GM19025 (cell line): ENCODE results near the gene TBCA.
"Not testable (repeated sequence)": the region's sequence is repeated elsewhere in the genome, so short reads cannot be mapped to it uniquely, and the experiment has no call there.

Source experiments
- ATAC-seq: cut with Tn5 transposase; IDR thresholded peaks from one replicate; pipeline ENCODE4 v1.9.1; 2021; ENCODE audit warnings: mild to moderate bottlenecking, low read depth, moderate library complexity; ENCODE audit not compliant: unreplicated experiment

Gene TBCA

DNA sequence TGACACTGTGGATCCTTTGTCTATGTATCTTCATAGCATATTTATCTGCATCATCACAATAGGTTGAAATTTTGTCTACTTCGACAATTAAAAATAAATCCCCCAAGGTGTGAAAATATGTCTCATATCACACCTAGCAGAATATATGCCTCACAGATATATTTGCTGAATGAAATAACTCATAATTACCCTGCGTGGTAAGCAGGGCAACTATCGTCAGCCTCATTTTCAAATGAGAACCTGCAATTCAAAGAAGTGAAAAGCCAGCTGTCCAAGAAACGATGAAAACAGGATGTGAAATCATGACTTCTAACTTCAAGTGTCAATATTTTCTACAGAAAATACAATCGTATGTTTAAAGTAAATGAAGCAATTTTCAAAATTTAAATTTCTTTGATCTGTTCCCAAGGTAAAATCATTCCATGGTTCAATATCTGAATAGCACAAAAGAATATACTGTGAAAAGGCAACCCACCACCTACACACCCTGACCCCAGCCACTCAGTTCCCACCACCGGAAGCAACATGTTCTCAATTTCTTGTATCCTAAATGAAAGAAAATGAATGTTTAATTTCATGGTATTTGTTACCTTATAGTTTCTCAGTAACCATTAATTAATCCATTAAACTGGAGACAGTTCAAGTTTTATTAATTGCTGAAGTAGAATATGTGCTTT is 57.1 kb downstream of the TBCA start:
- no peak for ATAC-seq

DNA sequence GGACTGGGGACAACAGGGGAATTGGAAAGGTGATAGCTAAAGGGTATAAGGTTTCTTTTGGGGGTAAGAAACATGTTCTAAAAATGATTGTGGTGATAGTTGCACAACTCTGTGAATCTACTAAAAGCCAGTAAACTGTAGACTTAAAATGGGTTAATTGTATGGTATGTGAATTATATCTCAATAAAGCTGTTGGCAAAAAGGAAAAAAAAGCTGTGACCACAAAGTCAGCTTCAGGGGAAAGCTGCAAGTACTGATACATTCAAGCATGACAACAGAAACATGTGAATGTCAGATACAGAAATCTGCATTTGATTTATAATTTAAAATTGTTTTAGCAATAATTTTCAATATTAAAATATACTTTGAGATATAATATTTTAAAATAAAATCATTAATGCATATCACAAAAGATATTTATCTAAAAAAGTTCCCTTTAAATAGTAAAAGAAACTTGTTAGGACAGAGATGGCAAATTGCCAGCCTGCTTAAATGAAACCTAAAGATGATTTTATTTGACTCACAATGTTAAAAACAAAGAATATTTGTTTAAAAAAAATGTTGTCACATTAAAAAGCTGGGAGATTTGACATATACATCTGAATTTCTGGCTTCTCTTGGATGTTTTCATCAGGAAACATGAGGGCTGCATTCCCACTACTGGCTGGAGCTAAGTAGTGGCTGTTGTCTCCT is 66.0 kb downstream of the TBCA start:
- no peak for ATAC-seq

DNA sequence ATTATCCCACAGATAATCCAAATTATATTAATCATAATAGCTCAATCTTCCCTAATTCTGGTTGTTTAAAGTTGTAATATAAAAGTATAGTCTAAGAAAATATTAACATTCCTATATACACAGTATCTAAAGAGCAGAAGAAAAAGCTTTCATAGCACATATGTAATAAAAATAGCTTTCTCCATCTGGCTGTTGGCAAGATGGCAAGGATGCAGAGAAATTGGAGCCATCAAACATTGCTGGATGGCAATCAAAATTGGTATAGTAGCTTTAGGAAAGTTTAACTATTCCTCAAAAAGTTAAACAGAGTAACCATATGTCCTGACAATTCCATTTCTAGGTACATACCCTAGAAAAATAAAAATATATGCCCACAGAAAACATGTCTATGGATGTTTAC is 66.8 kb downstream of the TBCA start:
- no peak for ATAC-seq

DNA sequence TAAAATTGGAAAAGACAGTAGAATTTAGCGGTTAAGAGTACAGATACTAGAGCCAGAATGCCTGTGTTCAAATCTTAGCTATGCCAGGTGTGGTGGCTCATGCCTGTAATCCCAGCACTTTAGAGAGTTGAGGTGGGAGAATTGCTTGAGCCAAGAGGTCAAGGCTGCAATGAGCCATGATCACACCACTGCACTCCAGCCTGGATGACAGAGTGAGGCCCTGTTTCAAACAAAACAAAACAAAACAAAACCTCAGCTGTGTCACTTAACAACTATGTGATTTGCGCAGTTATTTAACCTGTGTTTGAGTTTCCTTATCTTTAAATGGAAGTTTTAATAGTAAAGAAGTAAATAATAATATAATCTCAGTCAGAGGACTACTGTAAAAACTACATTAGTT is 68.3 kb downstream of the TBCA start:
- no peak for ATAC-seq

DNA sequence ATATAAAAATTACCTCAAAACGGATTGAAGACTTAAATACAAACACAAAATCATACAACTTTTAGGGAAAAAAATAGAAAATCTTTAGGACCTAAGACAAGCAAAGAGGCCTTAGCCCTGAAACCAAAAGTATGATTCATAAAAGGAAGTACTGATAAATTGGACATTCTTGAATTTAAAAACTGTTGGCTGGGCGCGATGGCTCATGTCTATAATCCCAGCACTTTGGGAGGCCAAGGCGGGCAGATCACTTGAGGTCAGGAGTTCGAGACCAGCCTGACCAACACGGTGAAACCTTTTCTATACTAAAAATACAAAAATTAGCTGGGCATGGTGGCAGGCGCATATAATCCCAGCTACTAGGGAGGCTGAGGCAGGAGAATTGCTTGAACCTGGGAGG is 76.6 kb downstream of the TBCA start:
- not testable (repeated sequence) for ATAC-seq

DNA sequence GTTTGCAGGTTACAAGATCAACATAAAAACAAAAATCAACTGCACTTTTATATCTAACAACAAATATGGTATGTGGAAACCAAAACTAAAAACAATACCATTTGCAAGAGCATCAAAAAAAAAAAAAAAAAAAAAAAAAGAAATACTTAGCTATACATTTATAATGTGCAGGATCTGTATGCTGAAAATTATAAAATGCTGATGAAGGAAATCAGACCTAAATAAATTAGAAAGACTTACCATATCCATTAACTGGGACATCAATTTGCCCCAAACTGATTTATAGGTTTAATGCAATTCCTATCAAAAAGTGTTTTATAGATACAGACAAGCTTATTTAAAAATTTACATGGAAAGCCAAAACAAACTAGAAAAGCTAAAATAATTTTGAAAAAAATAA is 77.2 kb downstream of the TBCA start:
- no peak for ATAC-seq

DNA sequence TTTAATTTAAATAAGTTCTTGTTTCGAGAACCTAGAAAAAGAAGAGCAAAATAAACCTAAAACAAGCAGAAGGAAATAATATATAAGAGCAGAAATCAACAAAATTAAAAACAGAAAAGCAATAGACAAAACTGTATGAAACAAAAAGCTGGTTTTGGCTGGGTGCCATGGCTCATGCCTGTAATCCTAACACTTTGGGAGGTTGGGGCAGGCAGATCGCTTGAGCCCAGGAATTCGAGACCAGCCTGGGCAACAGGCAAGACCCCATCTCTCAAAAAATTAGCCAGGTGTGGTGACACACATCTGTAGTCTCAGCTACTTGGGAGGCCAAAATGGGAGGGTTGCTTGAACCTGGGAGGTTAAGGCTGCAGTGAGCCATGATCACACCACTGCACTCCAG is 78.4 kb downstream of the TBCA start:
- ATAC-seq, result no peak

DNA sequence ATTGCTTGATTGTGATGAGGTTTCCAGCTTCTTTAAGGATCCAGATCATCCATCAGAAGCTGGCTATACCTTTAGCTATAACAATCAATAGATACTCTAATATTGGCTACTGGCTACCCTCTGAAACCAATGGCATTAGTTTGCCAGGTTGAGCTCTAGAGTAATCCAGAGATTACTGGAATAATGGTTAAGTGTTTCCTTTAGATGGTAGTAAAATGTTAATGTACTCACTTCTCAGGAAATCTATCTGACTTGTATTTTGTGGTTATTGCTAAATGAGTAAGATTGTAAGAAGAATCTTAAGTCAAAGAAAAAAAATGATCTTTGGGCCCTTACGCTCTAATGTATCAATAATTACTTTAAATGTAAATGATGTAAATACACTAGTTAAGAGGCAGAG is 80.0 kb downstream of the TBCA start:
- ATAC-seq, result no peak

DNA sequence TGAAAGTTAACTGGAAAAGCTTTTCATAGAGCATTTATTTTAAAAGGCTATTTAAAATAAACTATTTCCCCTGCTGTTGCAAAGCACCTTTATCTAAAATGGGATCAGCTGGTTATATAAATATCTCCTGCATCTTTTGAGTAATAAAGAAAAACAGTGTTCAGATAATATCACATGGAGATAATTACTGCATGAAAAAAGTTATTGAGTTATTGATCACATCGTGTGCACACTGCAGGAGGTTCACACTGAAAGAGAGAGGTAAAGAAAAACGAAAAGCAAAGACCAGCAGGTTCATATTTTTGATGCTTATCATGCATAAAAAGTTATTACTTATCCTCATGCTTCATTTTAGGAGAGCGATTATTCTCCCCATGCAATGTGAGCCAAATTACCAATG is 82.2 kb downstream of the TBCA start:
- no peak for ATAC-seq

DNA sequence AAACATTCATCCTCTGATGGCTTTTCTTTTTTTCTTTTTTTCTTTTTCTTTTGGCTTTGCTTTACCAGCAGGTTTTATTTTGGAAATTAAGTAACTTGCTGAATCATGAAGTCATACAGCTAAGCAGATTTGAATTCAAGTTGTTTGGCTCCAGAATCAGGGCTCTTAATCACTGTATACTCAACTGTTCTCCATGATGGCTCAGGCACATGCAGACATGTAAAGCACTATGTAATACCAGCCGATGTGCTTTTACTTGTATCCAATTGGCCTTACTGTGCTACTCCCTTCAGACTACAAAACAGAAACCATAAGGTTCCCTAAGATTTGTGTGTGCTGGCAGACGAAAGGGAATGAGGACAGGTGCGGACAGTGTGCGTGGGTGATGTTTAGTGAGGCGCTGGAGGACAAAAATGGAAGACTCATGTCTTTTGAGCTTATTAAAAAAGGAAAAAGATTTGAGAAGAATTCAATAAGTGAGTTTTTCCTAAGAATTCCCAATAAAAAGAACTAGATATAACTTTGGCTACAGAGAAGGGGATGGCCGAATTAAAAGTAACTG is 92.9 kb downstream of the TBCA start:
- ATAC-seq, result no peak

DNA sequence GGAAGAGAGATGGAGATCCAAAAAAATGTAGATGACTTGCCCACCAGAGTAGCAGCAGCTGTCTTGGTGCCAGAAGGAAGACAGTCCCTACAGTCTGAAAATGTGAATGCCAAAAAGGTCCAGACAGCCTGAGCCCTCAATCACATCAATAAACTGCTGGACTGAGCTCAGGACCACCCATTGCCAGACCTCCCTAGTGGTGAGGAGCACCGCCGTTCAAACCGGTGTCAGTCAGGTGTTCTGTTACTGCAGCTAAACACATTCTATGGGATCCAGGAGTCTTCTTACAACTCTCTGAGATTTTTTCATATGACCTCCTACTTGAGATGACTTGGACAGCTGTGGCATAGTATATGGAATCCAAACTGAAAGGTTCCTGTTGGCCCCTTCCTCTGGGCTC is 105.6 kb downstream of the TBCA start:
- no peak for ATAC-seq

DNA sequence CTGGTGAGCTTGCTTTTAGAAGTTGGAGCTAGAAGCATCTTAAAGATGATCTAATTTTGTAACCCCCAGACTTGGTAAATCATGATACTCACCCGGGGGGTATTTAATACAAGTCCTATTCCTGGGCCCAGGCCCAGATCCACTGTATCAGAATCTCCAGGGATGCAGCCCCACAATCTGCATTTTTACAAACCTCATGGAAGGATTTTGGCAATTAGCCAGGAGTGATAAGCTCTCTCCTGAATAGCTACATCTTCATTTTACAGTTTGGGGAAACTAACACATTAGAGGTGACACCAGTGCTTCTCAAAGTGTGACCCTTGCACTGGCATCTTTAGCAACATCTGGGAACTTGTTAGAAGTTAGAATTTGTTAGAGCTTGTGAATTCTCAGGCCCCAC is 106.5 kb downstream of the TBCA start:
- no peak for ATAC-seq

DNA sequence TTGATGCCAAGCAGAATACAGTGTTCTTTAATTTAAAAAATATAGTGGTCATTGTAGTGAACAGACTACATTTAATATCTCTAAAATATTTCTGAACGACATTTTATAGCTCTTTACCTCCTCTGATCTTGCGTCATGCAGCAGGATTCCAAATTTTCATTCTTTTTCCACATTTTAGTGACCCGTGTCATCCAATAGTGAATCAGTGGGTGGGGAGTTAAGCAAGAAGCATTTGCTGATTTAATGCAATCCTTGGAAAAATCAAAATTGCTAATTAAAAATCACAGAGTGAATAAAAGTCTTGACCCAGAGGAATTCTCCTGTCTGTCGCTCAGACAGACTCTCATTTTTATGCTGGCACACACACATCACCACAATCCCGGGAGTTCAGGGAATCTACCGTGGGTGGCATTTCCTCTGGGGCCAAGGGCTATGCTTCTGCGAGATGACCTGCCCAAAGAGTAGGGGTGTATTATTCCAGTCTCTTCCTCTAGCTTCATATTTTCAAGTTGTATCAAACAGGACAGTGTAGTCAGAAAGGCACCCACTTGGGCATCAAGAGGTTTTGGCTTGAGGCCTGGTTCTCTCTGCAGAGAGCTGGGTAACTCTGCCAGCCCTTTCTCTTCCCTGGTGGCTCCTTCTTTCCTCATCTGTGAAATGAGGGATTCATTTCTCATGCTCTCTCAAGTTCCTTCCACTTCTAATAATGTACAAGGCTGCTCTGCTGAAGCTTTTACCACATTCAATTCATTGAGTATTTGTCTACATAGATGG is 112.9 kb downstream of the TBCA start:
- no peak for ATAC-seq

DNA sequence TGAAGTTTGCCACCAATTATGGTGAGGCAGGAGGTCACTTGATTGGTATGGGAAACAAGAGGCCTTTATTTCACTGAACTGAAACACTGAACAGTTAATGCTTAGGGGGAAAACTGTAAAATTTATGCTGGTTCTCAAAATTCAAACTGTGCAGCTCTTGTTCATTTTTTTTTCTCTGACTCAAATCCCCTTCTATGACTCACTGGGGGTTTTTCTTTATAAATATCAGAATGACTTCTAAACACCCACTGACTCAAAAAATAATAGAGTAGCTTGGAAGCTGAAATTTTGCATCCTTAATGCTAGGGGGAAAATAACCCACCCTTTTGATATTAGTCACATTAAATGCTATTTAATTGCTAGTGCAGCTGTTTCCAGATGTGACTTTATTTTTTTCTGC is 113.5 kb downstream of the TBCA start:
- ATAC-seq, result no peak

DNA sequence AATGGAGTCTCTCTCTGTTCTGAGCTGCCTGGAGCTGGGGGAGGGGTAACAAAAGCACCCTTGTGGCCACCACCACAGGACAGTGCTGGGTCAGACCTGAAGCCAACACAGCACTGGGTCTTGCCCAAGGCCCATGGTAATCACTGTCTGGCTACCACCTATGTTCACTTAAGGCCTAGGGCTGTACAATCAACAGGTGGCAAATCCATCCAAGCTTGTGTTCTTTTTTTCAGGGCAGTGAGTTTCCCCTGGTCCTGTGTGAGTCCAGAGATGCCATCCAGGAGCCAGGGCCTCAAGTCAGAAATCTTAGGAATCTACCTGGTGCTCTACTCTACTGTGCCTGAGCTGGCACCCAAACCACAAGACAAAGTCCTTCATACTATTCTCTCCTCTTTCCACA is 117.5 kb downstream of the TBCA start:
- ATAC-seq, result no peak

DNA sequence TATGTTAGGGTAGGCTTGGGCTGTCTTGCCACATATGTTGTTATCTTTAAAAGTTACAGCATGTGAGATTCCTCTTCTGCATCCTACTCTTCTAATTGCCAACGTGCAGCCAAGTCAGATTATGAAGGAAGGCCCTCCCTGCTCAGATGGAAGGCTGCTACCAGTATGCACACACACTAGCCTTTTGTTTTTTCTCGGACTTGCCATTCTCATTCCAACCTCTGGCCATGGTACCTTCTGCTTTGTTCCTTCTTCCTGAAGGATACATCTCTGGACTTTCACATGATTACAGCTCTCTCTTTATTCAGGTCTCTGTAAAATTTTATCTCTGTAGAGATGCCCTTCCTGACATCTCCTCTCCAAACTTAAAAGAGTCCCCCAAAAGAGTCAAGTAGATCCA is 124.8 kb downstream of the TBCA start:
- ATAC-seq, result no peak

DNA sequence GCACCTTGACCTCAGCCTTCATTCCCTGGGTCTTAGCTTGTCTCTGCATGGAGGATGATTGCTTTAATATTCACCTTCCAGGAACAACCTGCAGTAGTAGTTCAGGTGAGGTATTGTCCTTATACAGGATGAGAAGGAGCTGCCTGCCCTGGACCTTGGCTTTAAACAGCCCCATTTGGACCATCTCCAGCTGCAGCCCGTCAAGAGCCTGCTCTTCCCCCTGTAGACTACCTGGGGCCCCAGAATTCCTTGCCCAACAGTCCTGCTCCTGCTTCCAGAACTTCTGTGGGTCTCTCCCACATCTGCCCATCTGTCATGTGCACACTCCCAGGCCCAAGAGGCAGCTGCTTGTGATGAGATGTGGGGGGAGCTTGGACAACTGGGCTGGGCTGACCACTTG is 125.5 kb downstream of the TBCA start:
- no peak for ATAC-seq

DNA sequence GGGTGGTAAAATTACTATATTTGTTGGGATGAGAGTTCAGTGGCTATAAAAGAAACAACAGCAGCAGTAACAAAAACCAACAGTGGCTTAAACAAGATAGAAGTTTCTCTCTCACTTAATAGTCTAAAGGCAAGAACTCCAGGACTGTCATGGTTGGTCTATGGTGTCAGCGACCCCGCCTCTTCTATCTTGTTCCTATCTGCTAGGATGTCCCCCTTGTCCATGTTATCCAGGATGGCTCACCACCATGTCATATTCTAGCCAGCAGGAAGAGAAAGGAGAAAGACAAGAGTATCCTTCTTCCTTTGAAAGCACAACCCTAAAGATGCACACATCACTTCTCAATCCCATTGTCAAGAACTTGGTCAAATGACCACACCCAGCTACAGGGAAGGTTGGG is 126.4 kb downstream of the TBCA start:
- no peak for ATAC-seq

DNA sequence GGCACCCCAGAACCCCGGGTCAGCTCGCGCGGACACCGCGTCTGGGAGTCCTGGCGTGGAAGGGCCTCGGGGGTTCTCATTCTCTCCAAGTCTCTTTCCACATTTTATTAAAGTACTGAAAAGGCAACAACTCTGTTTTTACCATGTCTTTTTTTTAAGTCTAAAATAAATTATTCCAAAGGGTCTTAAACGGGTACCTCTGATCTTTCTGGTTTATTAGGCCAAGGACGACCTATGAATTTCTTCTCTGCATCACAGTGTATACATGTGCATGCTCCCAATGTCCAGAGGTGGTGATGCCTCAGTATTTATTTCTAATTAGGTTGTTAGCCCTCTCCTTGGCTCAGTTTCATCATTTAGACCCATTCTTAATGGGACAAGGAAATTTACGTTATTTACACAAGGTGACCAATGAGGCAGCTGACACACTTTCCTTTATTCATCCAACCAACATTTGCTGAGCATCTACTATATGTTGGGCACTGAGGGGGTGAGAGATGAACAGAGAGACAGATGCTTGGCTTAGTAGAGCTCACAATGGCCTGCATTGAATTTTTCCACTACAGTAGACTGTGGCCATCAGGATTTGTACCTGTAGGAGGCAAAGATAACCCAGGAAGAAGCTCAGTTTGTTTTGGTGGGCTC is 130.0 kb downstream of the TBCA start:
- ATAC-seq, result no peak

DNA sequence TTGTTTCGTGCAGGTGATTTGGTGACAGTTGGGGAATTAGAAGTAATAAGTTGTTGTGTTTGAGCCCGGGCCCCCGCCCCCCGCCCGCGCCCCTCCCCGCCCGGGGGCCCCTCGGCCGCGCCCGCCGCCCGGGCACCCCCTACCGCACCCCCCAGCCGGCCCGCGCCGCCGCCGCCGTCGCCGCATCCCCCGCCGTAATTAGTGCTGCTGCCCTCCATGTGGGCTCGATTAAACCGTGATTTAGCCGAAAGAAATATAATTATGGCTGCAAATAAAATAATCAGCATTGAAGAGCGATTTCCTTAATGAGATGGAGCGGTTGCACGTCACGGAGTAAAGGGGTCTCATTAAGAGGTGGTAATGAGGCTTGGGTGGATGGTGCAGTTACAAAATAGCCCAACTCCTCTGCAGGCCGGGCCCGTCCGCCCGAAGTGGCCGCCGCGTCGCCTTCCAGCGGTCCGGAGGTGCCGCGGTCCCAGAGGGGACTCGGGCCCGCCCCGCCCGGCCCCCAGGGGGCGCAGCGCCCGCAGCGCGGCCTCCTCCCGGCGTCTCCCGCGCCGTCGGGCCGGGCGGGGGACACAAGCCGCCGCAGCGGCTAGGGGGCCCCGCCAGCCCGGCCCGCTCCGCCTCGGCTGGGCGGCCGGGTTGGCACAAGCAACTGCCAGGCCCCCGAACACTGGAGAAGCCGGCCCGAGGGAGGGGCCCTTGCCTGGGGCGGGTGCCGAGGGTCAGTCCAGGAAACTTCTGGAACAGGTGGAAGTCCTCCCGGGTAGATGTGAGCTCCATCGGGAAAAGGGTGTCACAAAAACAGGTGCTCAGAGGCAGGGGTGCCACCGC is 130.8 kb downstream of the TBCA start:
- peak; percentile 90 for ATAC-seq
